OCI-LY7 (cell line): Measurements from ENCODE around the gene SKAP2. TPM values are rescaled to one million over a fixed set of nuclear protein-coding genes. Genes with fewer than 3 reads are reported as not detected.

Source experiments
- BruUV-seq: library from RNA; stranded (reverse); fragments of 400-500 nt; replicated peaks from 2 replicates; lab custom pipeline; 2021; lab: Mats Ljungman, UMichigan
- CTCF ChIA-PET: fragments of 300-600 bp; sonication (Branson Sonifier 250); formaldehyde crosslinking; loops from one replicate; lab custom pipeline; 2022; ENCODE audit warnings: antibody characterized with exemption; ENCODE audit not compliant: unreplicated experiment; lab: Charles Lee
- POLR2A ChIA-PET: fragments of 300-600 bp; sonication (Branson Sonifier 250); formaldehyde crosslinking; loops from one replicate; lab custom pipeline; 2022; ENCODE audit warnings: antibody characterized with exemption; lab: Charles Lee
- DNase-seq: peaks from one replicate; pipeline ENCODE4 v3.0.0-alpha.2; 2015; ENCODE audit warnings: low spot score
- H2AFZ ChIP-seq: fragments of 200-600 bp; sonication (generic), shearing (Covaris generic); 2 replicates; pipeline ENCODE4 v1.6.1; 2014; ENCODE audit warnings: mild to moderate bottlenecking, antibody characterized with exemption, low read length, moderate library complexity
- H3K27ac ChIP-seq: fragments of 200-600 bp; sonication (generic); 2 replicates; pipeline ENCODE4 v1.5.1; 2014; ENCODE audit warnings: mixed run types, low read depth, mild to moderate bottlenecking, moderate library complexity, low read length, inconsistent platforms; ENCODE audit not compliant: poor library complexity, severe bottlenecking
- H3K36me3 ChIP-seq: fragments of 200-600 bp; sonication (generic); 2 replicates; pipeline ENCODE4 v1.6.1; 2014; ENCODE audit warnings: mild to moderate bottlenecking, antibody characterized with exemption, low read length, moderate library complexity, mixed read lengths; ENCODE audit not compliant: insufficient read depth
- H3K4me1 ChIP-seq: fragments of 200-600 bp; sonication (generic); 2 replicates; pipeline ENCODE4 v1.5.1; 2014; ENCODE audit warnings: mild to moderate bottlenecking, low read length; ENCODE audit not compliant: insufficient read depth, poor library complexity, severe bottlenecking
- H3K4me2 ChIP-seq: fragments of 200-600 bp; sonication (generic); 2 replicates; pipeline ENCODE4 v1.6.1; 2014; ENCODE audit warnings: mild to moderate bottlenecking, low read length
- H3K4me3 ChIP-seq: fragments of 200-600 bp; sonication (generic); 2 replicates; pipeline ENCODE4 v1.5.1; 2014; ENCODE audit warnings: mild to moderate bottlenecking, low read depth, low read length; ENCODE audit not compliant: poor library complexity, severe bottlenecking
- H3K79me2 ChIP-seq: fragments of 200-600 bp; sonication (generic); 2 replicates; pipeline ENCODE4 v1.6.1; 2016; ENCODE audit warnings: low read depth, mild to moderate bottlenecking, low read length, moderate library complexity, mixed read lengths; ENCODE audit not compliant: insufficient read depth
- H3K9me2 ChIP-seq: fragments of 200-600 bp; sonication (generic); 2 replicates; pipeline ENCODE4 v1.6.1; 2016; ENCODE audit warnings: mild to moderate bottlenecking, low read length, mixed read lengths; ENCODE audit not compliant: insufficient read depth
- H3K9me3 ChIP-seq: fragments of 200-600 bp; sonication (generic); 2 replicates; pipeline ENCODE4 v1.6.1; 2014; ENCODE audit warnings: mild to moderate bottlenecking, mixed run types, low read length, mixed read lengths
- H4K20me1 ChIP-seq: fragments of 200-600 bp; sonication (generic); 2 replicates; pipeline ENCODE4 v1.6.1; 2014; ENCODE audit warnings: mild to moderate bottlenecking, antibody characterized with exemption, low read length, moderate library complexity, mixed read lengths; ENCODE audit not compliant: insufficient read depth
- EZH2phosphoT487 ChIP-seq: fragments of 200-600 bp; sonication (generic); IDR thresholded peaks from 2 replicates; pipeline ENCODE4 v1.6.1; 2018; ENCODE audit warnings: low read depth, borderline replicate concordance, mild to moderate bottlenecking, mixed run types, antibody characterized with exemption, low read length, moderate library complexity, mixed read lengths
- intact Hi-C: fragments of 100-400 bp; cut with micrococcal nuclease; formaldehyde crosslinking; loops from one replicate; pipeline ENCODE4 v1.10.0; 2022; ENCODE audit not compliant: unreplicated experiment
- total RNA-seq, 2 experiments: library from RNA; depleted of rRNA in 1 of 2; stranded (reverse); fragments of >200 nt in 1 of 2; shearing (Covaris generic) in 1 of 2; gene quantifications; 2 replicates each; pipeline ENCODE4 v1.2.3, GENCODE V29; 2014 to 2022
- TF ChIP-seq, protein P1 (sequence below): fragments of 200-600 bp; sonication (generic); conservative IDR thresholded peaks from 2 replicates; pipeline ENCODE4 v1.5.1; 2014; ENCODE audit warnings: mild to moderate bottlenecking, antibody characterized with exemption, low read length, moderate library complexity, mixed read lengths

The SKAP2 gene
- total RNA-seq, 2 experiments from 2014 or later = 15.5 to 54.8 TPM

- TF ChIP-seq EZH2phosphoT487 = no peak
- TF ChIP-seq, protein P1, sequence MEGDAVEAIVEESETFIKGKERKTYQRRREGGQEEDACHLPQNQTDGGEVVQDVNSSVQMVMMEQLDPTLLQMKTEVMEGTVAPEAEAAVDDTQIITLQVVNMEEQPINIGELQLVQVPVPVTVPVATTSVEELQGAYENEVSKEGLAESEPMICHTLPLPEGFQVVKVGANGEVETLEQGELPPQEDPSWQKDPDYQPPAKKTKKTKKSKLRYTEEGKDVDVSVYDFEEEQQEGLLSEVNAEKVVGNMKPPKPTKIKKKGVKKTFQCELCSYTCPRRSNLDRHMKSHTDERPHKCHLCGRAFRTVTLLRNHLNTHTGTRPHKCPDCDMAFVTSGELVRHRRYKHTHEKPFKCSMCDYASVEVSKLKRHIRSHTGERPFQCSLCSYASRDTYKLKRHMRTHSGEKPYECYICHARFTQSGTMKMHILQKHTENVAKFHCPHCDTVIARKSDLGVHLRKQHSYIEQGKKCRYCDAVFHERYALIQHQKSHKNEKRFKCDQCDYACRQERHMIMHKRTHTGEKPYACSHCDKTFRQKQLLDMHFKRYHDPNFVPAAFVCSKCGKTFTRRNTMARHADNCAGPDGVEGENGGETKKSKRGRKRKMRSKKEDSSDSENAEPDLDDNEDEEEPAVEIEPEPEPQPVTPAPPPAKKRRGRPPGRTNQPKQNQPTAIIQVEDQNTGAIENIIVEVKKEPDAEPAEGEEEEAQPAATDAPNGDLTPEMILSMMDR = no peak
- POLR2A ChIA-PET = interaction anchor here (1.5 kb wide), 1 partner anchor 8 kb away, joined by 8 read pairs; no protein-coding TSS in a partner anchor
Observed at GRCh38 chr7:26705567-26705966, 158.8 kb downstream of the SKAP2 start.

GRCh38 chr7:26704786-26705185 lies 159.6 kb downstream of the SKAP2 start:
- intact Hi-C loops = no loop called here
- no peaks in the 10 kb centered on the region for H3K4me1 ChIP-seq
- no TSS peak for BruUV-seq
- no peaks in the 10 kb centered on the region for H3K36me3 ChIP-seq
- H4K20me1 ChIP-seq = no peaks in the 10 kb centered on the region; the same call in 1 of the 2 replicates
- CTCF ChIA-PET = no interaction called here
- no peak overlapping the region for H3K4me3 ChIP-seq
- no peak overlapping the region for H3K27ac ChIP-seq
- H3K79me2 ChIP-seq = no peaks in the 10 kb centered on the region
- H2AFZ ChIP-seq = no peak overlapping the region
- TF ChIP-seq, protein P1 = no peak
- TF ChIP-seq EZH2phosphoT487 = no peak
- H3K9me3 ChIP-seq = no peaks in the 10 kb centered on the region
- no peaks in the 10 kb centered on the region for H3K9me2 ChIP-seq
- POLR2A ChIA-PET = no interaction called here
- DNase-seq = no peak
- H3K4me2 ChIP-seq = no peak overlapping the region

More at GRCh38 chr7:26705567-26705966, 158.8 kb downstream of the SKAP2 start:
- intact Hi-C loops = no loop called here
- CTCF ChIA-PET = no interaction called here
- no peak overlapping the region for H2AFZ ChIP-seq
- H3K4me1 ChIP-seq = no peaks in the 10 kb centered on the region
- no TSS peak for BruUV-seq
- no peak overlapping the region for H3K4me3 ChIP-seq
- no peaks in the 10 kb centered on the region for H3K79me2 ChIP-seq
- no peak for DNase-seq
- no peaks in the 10 kb centered on the region for H4K20me1 ChIP-seq
- no peaks in the 10 kb centered on the region for H3K9me2 ChIP-seq
- H3K9me3 ChIP-seq = no peaks in the 10 kb centered on the region
- no peak overlapping the region for H3K4me2 ChIP-seq
- H3K27ac ChIP-seq = no peak overlapping the region
- H3K36me3 ChIP-seq = no peaks in the 10 kb centered on the region

- Histone ChIP-seq H3K9me2 (no peaks in the 10 kb centered on the region), H3K27ac (no peak overlapping the region), H3K79me2 (no peaks in the 10 kb centered on the region), H3K36me3 (no peaks in the 10 kb centered on the region), H2AFZ (no peak overlapping the region), H3K4me1 (no peaks in the 10 kb centered on the region), H3K4me2 (no peak overlapping the region), H3K4me3 (no peak overlapping the region), H4K20me1 (no peaks in the 10 kb centered on the region; the same call in 1 of the 2 replicates), H3K9me3 (no peaks in the 10 kb centered on the region)
- BruUV-seq = no TSS peak
- intact Hi-C loops = no loop called here
- TF ChIP-seq, protein P1 = no peak
- no peak for TF ChIP-seq EZH2phosphoT487
- no peak for DNase-seq
- ChIA-PET CTCF (no interaction called here), POLR2A (interaction anchor here (0.7 to 1.3 kb wide), 3 partner anchors 11 to 257 kb away, joined by 3 to 4 read pairs (median 3); no protein-coding TSS in a partner anchor)
Observed at GRCh38 chr7:26704036-26704435, 160.4 kb downstream of the SKAP2 start.
